Measurements from ENCODE around the gene TBC1D16.

Gene TBC1D16

GRCh38 chr17:79938336-79939093 lies 97.2 kb downstream of the TBC1D16 start:
- no peak for DNase-seq (ENCODE audit: low read depth)

- no peak for DNase-seq (ENCODE audit: low read depth)
These were observed 98.0 kb downstream of the TBC1D16 start for GRCh38 chr17:79937391-79938335.

- no peak for DNase-seq (ENCODE audit: low read depth)
These were observed 98.9 kb downstream of the TBC1D16 start for GRCh38 chr17:79936641-79937381.

GRCh38 chr17:79936050-79936449 lies 99.6 kb downstream of the TBC1D16 start:
- DNase-seq (ENCODE audit: low read depth): no peak

- DNase-seq (ENCODE audit: low read depth): no peak
These were observed 100.3 kb downstream of the TBC1D16 start for GRCh38 chr17:79935197-79935885.

- no peak for DNase-seq (ENCODE audit: low read depth)
These were observed 101.1 kb downstream of the TBC1D16 start for GRCh38 chr17:79934653-79934970.

GRCh38 chr17:79933863-79934652 lies 101.6 kb downstream of the TBC1D16 start:
- DNase-seq (ENCODE audit: low read depth): no peak

GRCh38 chr17:79932451-79933306 lies 103.0 kb downstream of the TBC1D16 start:
- no peak for DNase-seq (ENCODE audit: low read depth)

- DNase-seq (ENCODE audit: low read depth): no peak
These were observed 103.8 kb downstream of the TBC1D16 start for GRCh38 chr17:79931817-79932309.

GRCh38 chr17:79930877-79931816 lies 104.5 kb downstream of the TBC1D16 start:
- DNase-seq (ENCODE audit: low read depth): no peak

GRCh38 chr17:79930062-79930876 lies 105.4 kb downstream of the TBC1D16 start:
- no peak for DNase-seq (ENCODE audit: low read depth)

- DNase-seq (ENCODE audit: low read depth): no peak
These were observed 106.2 kb downstream of the TBC1D16 start for GRCh38 chr17:79929257-79930061.

- DNase-seq (ENCODE audit: low read depth): no peak
These were observed 107.0 kb downstream of the TBC1D16 start for GRCh38 chr17:79928502-79929256.

GRCh38 chr17:79927688-79928501 lies 107.8 kb downstream of the TBC1D16 start:
- no peak for DNase-seq (ENCODE audit: low read depth)

- DNase-seq (ENCODE audit: low read depth): no peak
These were observed 108.5 kb downstream of the TBC1D16 start for GRCh38 chr17:79927136-79927661.
